ENCODE results near the gene NME4. TPM values are rescaled to one million over a fixed set of nuclear protein-coding genes. Genes with fewer than 3 reads are reported as not detected.
A peak's percentile ranks its signal among the peaks of the same experiment; 100 is the strongest.
"Not testable (repeated sequence)": the region's sequence is repeated elsewhere in the genome, so short reads cannot be mapped to it uniquely, and the experiment has no call there.

Gene NME4
- 417 and 509 TPM in 2 replicates for polyA plus RNA-seq (2012; rRNA removed)
- polyA plus RNA-seq (2012; cell fraction: cytosol; rRNA removed): 206 and 304 TPM in 2 replicates
- polyA plus RNA-seq (2012; cell fraction: nucleus; rRNA removed): 278 and 300 TPM in 2 replicates

DNA sequence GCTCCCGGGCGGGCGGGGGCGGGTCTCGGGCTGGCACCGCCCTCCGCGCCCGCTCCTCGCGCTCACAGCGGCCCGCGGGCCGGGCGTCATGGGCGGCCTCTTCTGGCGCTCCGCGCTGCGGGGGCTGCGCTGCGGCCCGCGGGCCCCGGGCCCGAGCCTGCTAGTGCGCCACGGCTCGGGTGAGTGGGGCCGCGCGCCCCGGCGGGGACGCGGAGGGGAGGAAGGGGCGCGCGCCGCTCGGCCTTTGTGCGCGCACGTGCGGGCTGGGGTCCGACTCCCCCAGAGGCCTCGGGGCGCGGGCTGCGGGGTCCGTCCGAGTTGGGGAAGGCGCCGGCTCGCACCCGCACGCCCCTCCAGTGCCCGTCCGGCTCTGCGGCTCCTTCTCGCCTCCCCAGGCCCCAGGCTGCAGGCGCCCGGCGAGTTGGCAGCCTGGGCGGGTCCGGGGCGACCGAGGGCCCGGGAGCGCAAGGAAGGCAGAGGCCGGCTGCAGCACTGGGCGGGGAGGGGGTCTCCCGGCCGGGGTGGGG lies at the start of gene NME4:
TSS of gene NME4 (plus strand) at position 65 of the 527 bp plus-strand sequence. CDS start at position 89, 24 bp downstream.
- Histone ChIP-seq H3K4me3 (ENCODE audit: low read depth in 2 of 2, low read length in 1 of 2) (peak within 1 kb of the TSS; percentile 66 to 68), H3F3A (replicated peaks; ENCODE audit: insufficient read depth) (peaks cover 45% of the 10 kb centered on the region), H3K27me3 (ENCODE audit: insufficient read depth) (no peaks in the 10 kb centered on the region), H3K27ac (ENCODE audit: low read depth in 2 of 2, low read length in 1 of 2) (peak within 1 kb of the TSS; percentile 80 to 88), H3K4me1 (ENCODE audit: control insufficient read depth in 1 of 2, insufficient read depth in 2 of 2, low read depth in 1 of 2, low read length in 1 of 2) (peaks cover 7 to 16% of the 10 kb centered on the region in 2 experiments; a peak in 2 of 4 replicates), H2AFZ (ENCODE audit: low read depth) (peak within 1 kb of the TSS; percentile 96), H3K9me2 (no peaks in the 10 kb centered on the region), H3K9ac (peak within 1 kb of the TSS; percentile 80), H3K36me3 (replicated peaks in 1 of 2; ENCODE audit: control insufficient read depth in 1 of 2, insufficient read depth in 2 of 2, low read length in 1 of 2) (peaks cover 0 to 17% of the 10 kb centered on the region in 2 experiments), H3K4me2 (peak within 1 kb of the TSS; percentile 93), H3K79me2 (ENCODE audit: insufficient read depth) (peaks cover 7% of the 10 kb centered on the region), H3K9me3 (no peaks in the 10 kb centered on the region), H4K20me1 (ENCODE audit: insufficient read depth) (0 out of 2 replicates have a peak, but pooled peaks cover 10% of the 10 kb centered on the region)
- DNase-seq: peak; percentile 86
- ChIA-PET POLR2A (no interaction called here), CTCF (interaction anchor here (0.7 to 1.7 kb wide), 3 partner anchors 10 to 159 kb away, joined by 3 to 4 read pairs (median 4); no protein-coding TSS in a partner anchor)
- TF ChIP-seq POLR2AphosphoS5 (IDR thresholded peaks at IDR 0.05; ENCODE audit: low read depth, low read length) (peak; percentile 17; the same call in 1 of the 2 replicates), RAD21 (IDR thresholded peaks at IDR 0.05; ENCODE audit: low read length) (no peak)
- 7% methylated on average over 5 of the region's 75 CpGs for WGBS (ENCODE audit: low lambda C conversion rate)

DNA sequence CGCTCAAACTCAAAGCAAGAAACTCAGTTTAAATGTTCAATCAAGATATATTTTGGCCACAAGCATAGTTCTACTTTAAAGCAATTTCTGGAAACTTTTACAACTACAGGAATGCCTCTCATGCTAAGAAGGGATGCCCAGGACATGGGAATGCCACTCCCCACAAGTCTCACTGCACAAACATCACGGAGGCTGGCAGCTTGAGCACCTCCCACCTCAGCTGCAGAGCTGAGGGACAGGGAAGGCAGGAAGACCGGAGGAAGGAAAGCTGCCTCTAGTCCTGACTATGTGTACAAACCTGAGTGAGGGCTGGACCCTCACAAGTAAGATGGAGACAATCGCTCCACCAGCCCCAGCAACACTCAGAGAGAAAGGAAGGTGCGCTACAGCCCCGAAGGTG lies 49.8 kb upstream of the NME4 start:
- no peak overlapping the region for H3K4me2 ChIP-seq
- no peaks in the 10 kb centered on the region for H3F3A ChIP-seq (replicated peaks; ENCODE audit: insufficient read depth)
- 100% methylated on average over 6 of the region's 6 CpGs for WGBS (ENCODE audit: low lambda C conversion rate)
- CTCF ChIA-PET: no interaction called here
- no peak overlapping the region; a peak in 1 of 4 replicates for H3K27ac ChIP-seq (ENCODE audit: low read depth in 2 of 2, low read length in 1 of 2)
- TF ChIP-seq, protein P1, sequence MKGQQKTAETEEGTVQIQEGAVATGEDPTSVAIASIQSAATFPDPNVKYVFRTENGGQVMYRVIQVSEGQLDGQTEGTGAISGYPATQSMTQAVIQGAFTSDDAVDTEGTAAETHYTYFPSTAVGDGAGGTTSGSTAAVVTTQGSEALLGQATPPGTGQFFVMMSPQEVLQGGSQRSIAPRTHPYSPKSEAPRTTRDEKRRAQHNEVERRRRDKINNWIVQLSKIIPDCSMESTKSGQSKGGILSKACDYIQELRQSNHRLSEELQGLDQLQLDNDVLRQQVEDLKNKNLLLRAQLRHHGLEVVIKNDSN (IDR thresholded peaks at IDR 0.05; ENCODE audit: borderline replicate concordance, low read depth): no peak
- TF ChIP-seq GATA2 (CRISPR knock-in tag; IDR thresholded peaks at IDR 0.05) (no peak), MXI1 (IDR thresholded peaks at IDR 0.05; ENCODE audit: low read depth, low read length) (no peak), ELF1 (IDR thresholded peaks at IDR 0.05) (no peak), FOXM1 (IDR thresholded peaks at IDR 0.05; ENCODE audit: low read depth) (no peak), RCOR1 (IDR thresholded peaks at IDR 0.05; ENCODE audit: low read length) (no peak), POLR2AphosphoS5 (IDR thresholded peaks at IDR 0.05; ENCODE audit: low read depth, low read length) (no peak), NRF1 (IDR thresholded peaks at IDR 0.05; ENCODE audit: low read depth, low read length) (no peak), MEF2A (IDR thresholded peaks at IDR 0.05; ENCODE audit: borderline replicate concordance, low read depth) (no peak)
- TF ChIP-seq, protein P2, sequence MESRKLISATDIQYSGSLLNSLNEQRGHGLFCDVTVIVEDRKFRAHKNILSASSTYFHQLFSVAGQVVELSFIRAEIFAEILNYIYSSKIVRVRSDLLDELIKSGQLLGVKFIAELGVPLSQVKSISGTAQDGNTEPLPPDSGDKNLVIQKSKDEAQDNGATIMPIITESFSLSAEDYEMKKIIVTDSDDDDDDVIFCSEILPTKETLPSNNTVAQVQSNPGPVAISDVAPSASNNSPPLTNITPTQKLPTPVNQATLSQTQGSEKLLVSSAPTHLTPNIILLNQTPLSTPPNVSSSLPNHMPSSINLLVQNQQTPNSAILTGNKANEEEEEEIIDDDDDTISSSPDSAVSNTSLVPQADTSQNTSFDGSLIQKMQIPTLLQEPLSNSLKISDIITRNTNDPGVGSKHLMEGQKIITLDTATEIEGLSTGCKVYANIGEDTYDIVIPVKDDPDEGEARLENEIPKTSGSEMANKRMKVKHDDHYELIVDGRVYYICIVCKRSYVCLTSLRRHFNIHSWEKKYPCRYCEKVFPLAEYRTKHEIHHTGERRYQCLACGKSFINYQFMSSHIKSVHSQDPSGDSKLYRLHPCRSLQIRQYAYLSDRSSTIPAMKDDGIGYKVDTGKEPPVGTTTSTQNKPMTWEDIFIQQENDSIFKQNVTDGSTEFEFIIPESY (IDR thresholded peaks at IDR 0.05; ENCODE audit: borderline replicate concordance, low read depth): no peak
- TF ChIP-seq, protein P3, sequence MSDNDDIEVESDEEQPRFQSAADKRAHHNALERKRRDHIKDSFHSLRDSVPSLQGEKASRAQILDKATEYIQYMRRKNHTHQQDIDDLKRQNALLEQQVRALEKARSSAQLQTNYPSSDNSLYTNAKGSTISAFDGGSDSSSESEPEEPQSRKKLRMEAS (IDR thresholded peaks at IDR 0.05; ENCODE audit: low read depth): no peak
- DNase-seq: no peak
- H3K9me2 ChIP-seq: no peaks in the 10 kb centered on the region
- H2AFZ ChIP-seq (ENCODE audit: low read depth): no peak overlapping the region
- H4K20me1 ChIP-seq (ENCODE audit: insufficient read depth): peaks cover 84% of the 10 kb centered on the region
- H3K27me3 ChIP-seq (ENCODE audit: insufficient read depth): no peaks in the 10 kb centered on the region
- peaks cover 92% of the 10 kb centered on the region for H3K79me2 ChIP-seq (ENCODE audit: insufficient read depth)
- peaks cover 0 to 9% of the 10 kb centered on the region in 2 experiments; a peak in 2 of 4 replicates for H3K4me1 ChIP-seq (ENCODE audit: control insufficient read depth in 1 of 2, insufficient read depth in 2 of 2, low read depth in 1 of 2, low read length in 1 of 2)
- peaks cover 15 to 26% of the 10 kb centered on the region in 2 experiments for H3K36me3 ChIP-seq (replicated peaks in 1 of 2; ENCODE audit: control insufficient read depth in 1 of 2, insufficient read depth in 2 of 2, low read length in 1 of 2)
- no peaks in the 10 kb centered on the region for H3K9me3 ChIP-seq
- POLR2A ChIA-PET: no interaction called here
- H3K4me3 ChIP-seq (ENCODE audit: low read depth in 2 of 2, low read length in 1 of 2): no peak overlapping the region
- no peak overlapping the region for H3K9ac ChIP-seq

DNA sequence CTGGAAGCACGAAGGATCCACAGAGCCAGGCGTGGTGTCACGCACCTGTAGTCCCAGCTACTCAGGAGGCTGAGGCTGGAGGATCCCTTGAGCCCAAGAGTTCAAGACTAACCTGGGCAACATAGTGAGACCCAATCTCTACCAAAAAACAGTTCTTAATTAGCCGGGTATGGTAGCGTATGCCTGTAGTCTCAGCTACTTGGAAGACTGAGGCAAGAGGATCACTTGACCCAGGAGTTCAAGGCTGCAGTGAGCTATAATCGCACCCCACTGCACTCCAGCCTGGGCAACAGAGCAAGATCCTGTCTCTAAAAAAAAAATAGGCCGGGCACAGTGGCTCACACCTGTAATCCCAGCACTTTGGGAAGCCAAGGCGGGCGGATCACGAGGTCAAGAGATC lies 48.5 kb upstream of the NME4 start:
- H3K27ac ChIP-seq (ENCODE audit: low read depth in 2 of 2, low read length in 1 of 2); DNase-seq; H3K4me3 ChIP-seq (ENCODE audit: low read depth in 2 of 2, low read length in 1 of 2); H2AFZ ChIP-seq (ENCODE audit: low read depth); H3K9me3 ChIP-seq; H3K9me2 ChIP-seq; H3K4me1 ChIP-seq (ENCODE audit: control insufficient read depth in 1 of 2, insufficient read depth in 2 of 2, low read depth in 1 of 2, low read length in 1 of 2); H3K9ac ChIP-seq; H3K4me2 ChIP-seq; H3K27me3 ChIP-seq (ENCODE audit: insufficient read depth); H3F3A ChIP-seq (replicated peaks; ENCODE audit: insufficient read depth): not testable (repeated sequence)
- ChIA-PET CTCF (interaction anchor here (4.4 kb wide), 1 partner anchor 14 kb away, joined by 22 read pairs; no protein-coding TSS in a partner anchor), POLR2A (interaction anchor here (1.2 kb wide), 1 partner anchor 120 kb away, joined by 4 read pairs; no protein-coding TSS in a partner anchor)
- peaks cover 71% of the 10 kb centered on the region for H4K20me1 ChIP-seq (ENCODE audit: insufficient read depth)
- H3K79me2 ChIP-seq (ENCODE audit: insufficient read depth): peaks cover 79% of the 10 kb centered on the region
- peaks cover 15 to 22% of the 10 kb centered on the region in 2 experiments for H3K36me3 ChIP-seq (replicated peaks in 1 of 2; ENCODE audit: control insufficient read depth in 1 of 2, insufficient read depth in 2 of 2, low read length in 1 of 2)
- 96% methylated on average over 10 of the region's 10 CpGs for WGBS (ENCODE audit: low lambda C conversion rate)
